Hematopoietic multipotent progenitor cell treated with erythropoietin and hydrocortisone succinate and interleukin-3 and kit ligand, for 6 days (in vitro differentiated cells): ENCODE data around the gene ANK3.

Experiments
- DNase-seq: peaks from one replicate; pipeline ENCODE4 v3.0.0-alpha.2; 2015

Gene ANK3

GRCh38 chr10:60376221-60377041, 13.2 kb downstream of the ANK3 start:
- DNase-seq = no peak

GRCh38 chr10:60375293-60376004, 14.2 kb downstream of the ANK3 start:
- DNase-seq = no peak

DNA sequence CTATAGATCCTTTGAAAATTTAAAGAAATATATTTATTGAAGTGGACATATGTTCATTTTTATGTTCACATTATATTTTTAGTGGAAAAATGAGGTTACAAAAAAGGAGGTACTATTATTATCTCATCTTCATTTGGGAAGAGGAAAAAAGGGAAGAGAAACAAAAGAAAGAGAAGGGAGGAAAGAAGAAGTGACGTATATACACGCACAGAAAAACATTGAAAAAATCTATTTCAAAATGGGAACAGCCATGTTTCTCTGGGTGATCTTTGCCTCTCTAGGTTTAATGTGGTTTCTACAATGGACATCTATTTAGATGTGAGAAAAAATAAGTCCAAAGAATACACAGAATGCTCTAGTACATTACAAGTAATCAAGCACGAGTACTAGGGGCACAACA, 14.8 kb downstream of the ANK3 start:
- DNase-seq = no peak

- no peak for DNase-seq
These were observed 17.2 kb downstream of the ANK3 start for GRCh38 chr10:60372436-60372835.

DNA sequence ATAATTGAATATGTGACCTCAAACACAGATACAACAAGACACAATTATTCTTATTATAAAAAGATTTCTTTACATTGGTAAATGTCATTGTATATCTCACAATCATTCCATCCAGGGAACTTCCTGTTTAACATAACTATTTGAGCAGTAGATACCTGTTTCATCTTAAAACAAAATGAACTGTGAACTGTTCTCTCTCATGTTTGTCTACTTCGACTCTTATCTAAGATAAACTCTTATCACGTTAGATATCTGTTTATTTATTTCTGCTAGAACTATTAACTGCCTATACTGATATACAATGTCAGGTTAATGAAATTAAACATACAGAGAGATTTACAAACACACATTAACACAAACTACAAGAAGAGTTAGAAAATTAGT, 20.1 kb downstream of the ANK3 start:
- DNase-seq = no peak

DNA sequence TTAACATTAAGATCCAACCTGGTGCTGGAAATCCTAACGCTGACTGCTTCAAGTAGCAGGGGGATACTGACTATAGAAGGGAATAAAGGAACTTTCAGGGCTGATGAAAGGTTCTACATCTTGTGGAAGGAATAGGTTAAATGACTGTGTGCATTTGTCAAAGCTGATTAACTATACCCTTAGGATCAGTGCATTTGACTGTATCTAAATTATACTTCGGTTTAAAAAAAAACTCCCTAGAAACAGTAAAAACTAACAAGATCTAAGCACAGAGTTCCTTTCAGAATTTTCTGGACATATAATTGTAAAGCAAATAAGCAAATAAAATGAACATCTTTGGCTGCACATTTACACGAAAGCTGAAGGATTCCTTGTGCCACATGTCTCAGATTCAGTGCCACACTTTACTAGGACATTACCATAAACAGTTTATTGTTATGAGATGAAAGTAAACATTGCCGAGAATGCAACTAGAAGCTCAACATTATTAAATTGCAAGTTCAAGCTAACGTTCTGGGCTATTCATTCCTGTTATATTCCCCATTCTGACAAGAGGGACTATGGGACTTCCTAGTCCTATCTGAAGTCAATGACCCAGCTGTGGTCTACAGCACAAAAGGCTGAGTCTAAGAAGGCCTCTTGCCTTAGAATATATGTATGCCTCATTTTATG, 20.7 kb downstream of the ANK3 start:
- no peak for DNase-seq

GRCh38 chr10:60367901-60368300, 21.8 kb downstream of the ANK3 start:
- DNase-seq = no peak

- no peak for DNase-seq
These were observed 22.2 kb downstream of the ANK3 start for GRCh38 chr10:60367431-60367830.

- DNase-seq = no peak
These were observed 22.7 kb downstream of the ANK3 start for GRCh38 chr10:60367024-60367423.

GRCh38 chr10:60363187-60363586, 26.5 kb downstream of the ANK3 start:
- no peak for DNase-seq

GRCh38 chr10:60362461-60362860, 27.2 kb downstream of the ANK3 start:
- no peak for DNase-seq

DNA sequence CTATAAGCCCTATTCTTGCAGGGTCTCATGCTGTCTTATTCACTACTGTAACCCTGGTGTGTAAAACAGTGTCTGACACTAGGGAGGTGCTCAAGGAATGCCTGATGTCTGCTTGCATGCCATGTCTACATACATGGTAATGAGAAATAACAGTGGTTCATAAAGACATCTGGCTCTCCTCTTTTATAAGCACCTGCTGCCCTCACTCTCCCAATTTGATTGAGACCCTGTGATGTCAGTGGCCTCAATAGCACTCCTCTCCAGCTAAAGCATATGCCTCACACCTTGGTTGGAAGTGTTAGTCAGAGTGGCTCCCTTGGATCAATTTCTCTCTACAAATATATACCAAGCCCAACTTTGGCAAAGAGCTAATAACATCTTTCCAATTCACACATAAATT, 30.6 kb downstream of the ANK3 start:
- DNase-seq = no peak

- no peak for DNase-seq
These were observed 31.4 kb downstream of the ANK3 start for GRCh38 chr10:60358282-60358681.

DNA sequence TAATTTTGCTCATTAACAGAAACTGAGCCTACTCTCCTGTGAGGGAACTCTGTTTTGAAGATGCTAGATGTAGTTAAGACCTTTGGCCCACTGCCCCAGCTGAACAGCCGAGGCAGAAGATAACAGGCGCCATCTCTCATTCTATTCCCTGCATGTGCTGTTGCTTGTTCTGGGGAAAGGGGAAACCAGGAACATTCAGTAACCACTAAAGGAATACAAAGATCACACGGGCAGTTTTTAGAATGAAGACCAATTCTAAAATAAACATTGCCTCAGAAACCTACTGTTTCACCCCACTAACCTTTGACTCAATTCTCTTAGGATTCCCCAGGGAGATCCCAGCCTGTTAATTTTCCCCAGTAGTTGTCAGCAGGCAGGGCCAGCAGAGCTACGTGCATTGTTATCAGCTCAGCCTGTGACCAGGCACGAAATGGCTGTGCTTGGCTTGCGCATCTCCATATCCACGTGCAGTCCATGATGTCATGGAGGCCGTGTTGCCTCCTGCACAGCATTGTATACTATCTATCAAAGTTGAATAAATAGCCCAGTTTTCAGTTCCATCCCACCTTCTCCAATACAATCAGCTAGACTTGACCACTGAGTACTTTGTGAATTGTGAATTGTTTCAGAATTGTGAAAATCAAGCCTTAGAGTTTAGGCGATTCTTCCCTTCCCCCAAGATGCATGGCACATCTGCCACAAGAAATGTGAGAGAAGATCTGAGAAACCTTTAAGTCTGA, 36.0 kb downstream of the ANK3 start:
- DNase-seq = peak; percentile 2

DNA sequence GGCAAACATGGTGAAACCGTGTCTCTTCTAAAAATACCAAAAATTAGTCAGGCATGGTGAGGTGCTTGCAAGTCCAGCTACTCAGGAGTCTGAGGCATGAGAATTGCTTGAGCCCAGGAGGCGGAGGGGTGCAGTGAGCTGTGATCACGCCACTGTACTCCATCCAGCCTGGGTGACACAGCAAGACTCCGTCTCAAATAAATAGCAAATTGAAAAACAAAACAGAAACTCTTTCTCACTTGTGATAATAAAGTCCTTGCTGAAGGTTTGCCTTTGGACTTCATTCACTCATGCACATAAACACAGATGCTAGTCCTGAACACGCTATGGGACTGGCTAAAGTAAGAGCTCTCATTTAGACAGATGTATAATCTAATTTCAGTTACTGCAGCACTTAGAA, 37.6 kb downstream of the ANK3 start:
- DNase-seq = no peak

GRCh38 chr10:60351191-60351853, 38.4 kb downstream of the ANK3 start:
- DNase-seq = no peak

DNA sequence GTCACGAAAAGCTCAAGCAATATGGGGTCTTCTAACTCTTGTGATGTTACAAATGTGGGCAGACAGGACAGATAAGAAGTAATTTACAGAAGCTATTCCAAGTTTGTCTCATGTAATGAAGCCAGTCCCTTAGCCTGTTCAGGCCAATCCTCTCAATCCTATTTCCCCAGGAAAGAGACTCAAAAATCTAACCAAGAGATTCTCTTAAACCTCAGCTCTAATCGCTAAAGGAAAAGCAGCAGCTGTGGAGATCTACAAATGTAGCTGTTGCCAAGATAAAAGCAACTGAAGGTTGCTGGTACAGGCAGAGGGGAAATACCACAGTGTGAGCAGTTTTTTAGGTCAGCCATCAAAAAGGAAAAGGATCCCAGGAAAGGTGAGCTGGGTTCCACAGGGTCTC, 39.3 kb downstream of the ANK3 start:
- no peak for DNase-seq

DNA sequence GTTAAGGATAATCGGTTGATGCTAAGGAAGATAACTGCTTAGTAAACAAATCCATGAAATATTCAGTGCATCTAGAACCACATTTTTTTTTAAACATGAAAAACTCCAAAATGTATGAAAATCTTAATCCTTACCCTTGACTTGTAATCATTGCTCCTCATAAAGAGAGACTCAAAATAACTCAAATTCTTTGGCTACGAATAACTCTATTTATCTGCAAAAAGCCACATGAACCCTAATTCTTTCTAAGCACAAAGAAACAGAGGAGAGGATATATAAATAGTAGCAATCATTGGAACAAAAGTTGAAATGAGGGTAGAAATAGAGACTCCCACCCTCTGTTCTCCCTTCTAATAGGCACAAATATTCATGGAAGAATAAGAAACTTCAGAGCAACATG, 40.2 kb downstream of the ANK3 start:
- no peak for DNase-seq

- DNase-seq = no peak
These were observed 40.7 kb downstream of the ANK3 start for GRCh38 chr10:60348982-60349381.

DNA sequence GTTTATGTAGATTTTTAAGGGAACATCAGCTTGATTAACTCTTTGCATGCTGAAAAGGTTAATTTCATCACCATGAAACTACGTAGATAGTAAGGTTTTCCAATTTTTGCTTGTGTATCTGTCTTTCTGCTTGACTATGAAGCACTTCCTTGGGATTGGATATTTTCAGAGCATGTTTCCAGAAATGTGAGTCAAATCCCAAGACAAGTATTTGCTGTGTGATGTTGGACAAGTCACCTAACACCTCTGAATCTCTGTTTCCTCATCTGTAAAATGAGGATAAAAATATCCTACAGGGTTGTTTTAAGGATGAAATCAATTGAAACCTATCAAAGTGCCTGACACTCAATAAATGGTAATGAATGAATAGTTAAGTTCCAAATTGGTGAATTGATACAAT, 42.4 kb downstream of the ANK3 start:
- no peak for DNase-seq

- no peak for DNase-seq
These were observed 43.0 kb downstream of the ANK3 start for GRCh38 chr10:60346661-60347060.

GRCh38 chr10:60343254-60343653, 46.4 kb downstream of the ANK3 start:
- DNase-seq = no peak

- DNase-seq = no peak
These were observed 47.7 kb downstream of the ANK3 start for GRCh38 chr10:60341969-60342368.
